ENCODE results near the gene PLA2R1. TPM values are rescaled to one million over a fixed set of nuclear protein-coding genes. Genes with fewer than 3 reads are reported as not detected.

PLA2R1 gene
- total and polyA plus RNA-seq, 7 donors, result 0.17 to 0.97 (median 0.26) TPM

DNA sequence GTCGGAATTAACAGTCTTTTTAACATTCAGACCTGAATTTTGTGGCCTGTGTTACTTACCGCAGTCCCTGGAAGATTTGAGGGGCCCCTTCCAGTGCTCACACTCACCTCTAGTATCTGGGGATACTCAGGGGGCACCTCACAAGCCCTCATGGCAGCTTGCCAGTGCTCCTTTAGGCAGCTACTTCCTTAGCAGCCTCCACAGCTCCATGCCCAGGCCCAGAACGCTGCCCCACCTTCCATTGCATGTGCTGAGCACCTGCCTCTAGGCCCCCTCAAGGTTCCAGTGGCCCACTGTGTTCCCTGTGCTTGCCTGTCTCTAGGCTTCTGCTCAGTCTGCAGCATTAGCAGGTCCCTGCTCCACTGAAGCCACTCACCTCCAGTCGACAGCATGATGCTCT, 30.0 kb upstream of the PLA2R1 start:
- no peak for ATAC-seq
- no peak overlapping the region for H3K27ac ChIP-seq
- no peak overlapping the region for H3K4me3 ChIP-seq
- TF ChIP-seq, protein P1, sequence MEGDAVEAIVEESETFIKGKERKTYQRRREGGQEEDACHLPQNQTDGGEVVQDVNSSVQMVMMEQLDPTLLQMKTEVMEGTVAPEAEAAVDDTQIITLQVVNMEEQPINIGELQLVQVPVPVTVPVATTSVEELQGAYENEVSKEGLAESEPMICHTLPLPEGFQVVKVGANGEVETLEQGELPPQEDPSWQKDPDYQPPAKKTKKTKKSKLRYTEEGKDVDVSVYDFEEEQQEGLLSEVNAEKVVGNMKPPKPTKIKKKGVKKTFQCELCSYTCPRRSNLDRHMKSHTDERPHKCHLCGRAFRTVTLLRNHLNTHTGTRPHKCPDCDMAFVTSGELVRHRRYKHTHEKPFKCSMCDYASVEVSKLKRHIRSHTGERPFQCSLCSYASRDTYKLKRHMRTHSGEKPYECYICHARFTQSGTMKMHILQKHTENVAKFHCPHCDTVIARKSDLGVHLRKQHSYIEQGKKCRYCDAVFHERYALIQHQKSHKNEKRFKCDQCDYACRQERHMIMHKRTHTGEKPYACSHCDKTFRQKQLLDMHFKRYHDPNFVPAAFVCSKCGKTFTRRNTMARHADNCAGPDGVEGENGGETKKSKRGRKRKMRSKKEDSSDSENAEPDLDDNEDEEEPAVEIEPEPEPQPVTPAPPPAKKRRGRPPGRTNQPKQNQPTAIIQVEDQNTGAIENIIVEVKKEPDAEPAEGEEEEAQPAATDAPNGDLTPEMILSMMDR (IDR thresholded peaks at IDR 0.05), result no peak
- H3K4me1 ChIP-seq, result no peaks in the 10 kb centered on the region
- WGBS, 3 donors, result 81 to 85% (median 83%) methylated on average over 4 of the region's 4 CpGs
- H3K9me3 ChIP-seq, result peaks cover 34% of the 10 kb centered on the region
- DNase-seq, result no peak
- intact Hi-C loops (cut with DNase I), result no loop called here
- H3K27me3 ChIP-seq (ENCODE audit: insufficient read depth in 3 of 3, low read length in 2 of 3), result no peaks in the 10 kb centered on the region
- H3K36me3 ChIP-seq (ENCODE audit: insufficient read depth in 1 of 2, low read depth in 1 of 2), result no peaks in the 10 kb centered on the region

DNA sequence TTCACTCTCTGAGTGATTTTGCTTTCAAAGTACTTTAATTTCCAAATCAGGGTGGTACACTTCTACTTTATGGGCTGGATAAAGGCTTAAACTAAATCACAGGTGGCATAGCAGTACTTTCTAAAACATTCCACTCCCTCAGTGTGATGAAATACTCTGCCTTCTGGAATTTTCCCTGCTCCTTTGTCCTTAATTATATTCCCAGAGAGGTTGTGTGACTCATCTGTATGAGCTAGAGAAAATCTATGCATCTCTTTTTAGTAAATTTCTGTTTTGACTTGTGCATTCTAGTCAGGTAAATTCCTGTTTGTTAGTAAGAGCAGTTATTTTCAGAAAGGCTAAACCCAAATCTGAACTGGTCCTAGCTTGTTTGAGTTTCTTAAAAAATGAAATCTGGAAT, 29.0 kb upstream of the PLA2R1 start:
- TF ChIP-seq, protein P1 (IDR thresholded peaks at IDR 0.05), result no peak
- H3K9me3 ChIP-seq, result peaks cover 44% of the 10 kb centered on the region

DNA sequence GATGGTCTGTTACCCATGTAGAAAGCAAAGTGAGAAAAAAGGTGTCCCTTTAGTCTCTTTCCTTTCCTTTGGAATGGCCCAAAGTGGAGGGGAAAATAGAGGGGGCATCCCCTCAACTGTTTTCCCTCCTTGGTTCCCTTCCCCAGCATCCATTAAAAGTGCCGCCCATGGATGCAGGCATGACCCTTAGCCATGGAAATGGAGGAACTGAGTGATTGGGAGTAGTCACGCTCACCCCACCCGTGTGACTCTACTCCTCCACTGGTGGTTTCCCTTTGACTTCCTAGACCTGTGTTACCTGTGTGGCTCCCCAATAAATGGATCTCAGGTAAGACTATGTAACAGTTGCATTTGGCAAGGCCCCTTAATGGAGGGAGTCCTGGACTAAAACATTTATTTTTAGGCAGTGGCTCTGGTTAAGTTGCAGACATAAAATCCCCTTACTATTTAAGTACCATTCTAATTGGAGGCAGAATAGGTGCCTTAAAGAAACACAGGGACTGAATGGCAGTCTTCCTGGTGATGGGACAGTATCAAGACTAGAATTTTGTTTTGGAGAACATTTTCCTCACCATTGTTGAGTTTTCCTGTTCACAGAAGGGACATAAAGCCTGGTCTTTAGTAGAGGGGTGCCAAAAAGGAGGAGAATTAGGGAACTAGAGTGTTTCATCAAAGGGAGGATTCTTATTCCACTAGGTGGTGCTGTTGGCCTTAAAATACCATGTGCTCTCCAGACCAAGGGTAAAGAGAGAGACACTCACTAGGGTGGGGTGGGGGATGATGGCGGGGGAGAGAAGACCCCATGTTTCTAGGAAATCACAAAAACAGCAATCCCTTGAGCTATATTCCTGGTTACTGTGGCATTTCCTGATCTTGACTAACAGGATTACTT, 25.7 kb upstream of the PLA2R1 start:
- ATAC-seq, result no peak
- H3K27ac ChIP-seq, result no peak overlapping the region
- H3K4me1 ChIP-seq, result no peaks in the 10 kb centered on the region
- no peaks in the 10 kb centered on the region for H3K27me3 ChIP-seq (ENCODE audit: insufficient read depth in 3 of 3, low read length in 2 of 3)
- WGBS, 3 donors, result 77 to 79% (median 78%) methylated on average over 4 of the region's 4 CpGs
- H3K36me3 ChIP-seq (ENCODE audit: insufficient read depth in 1 of 2, low read depth in 1 of 2), result no peaks in the 10 kb centered on the region
- intact Hi-C loops (cut with DNase I), result no loop called here
- no peak for DNase-seq
- H3K9me3 ChIP-seq, result peaks cover 51% of the 10 kb centered on the region
- TF ChIP-seq, protein P1 (IDR thresholded peaks at IDR 0.05), result no peak
- H3K4me3 ChIP-seq, result no peak overlapping the region

More for the DNA sequence above, 29.0 kb upstream of the PLA2R1 start:
- Histone ChIP-seq H3K4me1 (no peaks in the 10 kb centered on the region), H3K27ac (no peak overlapping the region), H3K27me3 (ENCODE audit: insufficient read depth in 3 of 3, low read length in 2 of 3) (no peaks in the 10 kb centered on the region), H3K36me3 (ENCODE audit: insufficient read depth in 1 of 2, low read depth in 1 of 2) (no peaks in the 10 kb centered on the region), H3K4me3 (no peak overlapping the region)
- ATAC-seq (no peak), DNase-seq (no peak)
- intact Hi-C loops (cut with DNase I), result no loop called here

DNA sequence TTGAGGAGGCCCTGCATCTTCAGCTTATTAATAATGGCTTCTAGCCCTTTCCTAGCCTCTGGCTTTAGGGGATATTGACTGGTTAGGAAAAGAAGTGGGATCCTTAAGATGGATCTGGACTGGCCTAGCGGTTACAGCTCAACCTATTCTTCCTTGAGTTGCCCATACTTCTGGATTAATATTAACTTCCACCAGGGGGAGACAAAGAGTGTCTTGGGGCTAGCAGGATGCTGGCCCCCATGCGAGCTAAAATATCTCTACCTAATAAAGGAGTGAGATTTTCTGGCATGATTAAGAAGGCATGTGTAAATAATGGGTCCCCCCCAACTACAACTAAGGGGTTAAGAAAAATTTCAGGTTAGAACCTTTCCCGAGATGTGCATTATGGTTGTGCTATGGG, 23.2 kb upstream of the PLA2R1 start:
- TF ChIP-seq, protein P1 (IDR thresholded peaks at IDR 0.05), result no peak
- intact Hi-C loops (cut with DNase I), result no loop called here
- 84 to 88% (median 87%) methylated on average over 3 of the region's 3 CpGs for WGBS, 3 donors
- no peak overlapping the region for H3K4me3 ChIP-seq
- no peak for DNase-seq
- H3K27ac ChIP-seq, result no peak overlapping the region
- no peaks in the 10 kb centered on the region for H3K4me1 ChIP-seq
- no peak for ATAC-seq
- no peaks in the 10 kb centered on the region for H3K36me3 ChIP-seq (ENCODE audit: insufficient read depth in 1 of 2, low read depth in 1 of 2)
- no peaks in the 10 kb centered on the region for H3K27me3 ChIP-seq (ENCODE audit: insufficient read depth in 3 of 3, low read length in 2 of 3)
- H3K9me3 ChIP-seq, result peaks cover 51% of the 10 kb centered on the region
